CD14-positive monocyte (primary cell): Measurements from ENCODE around the gene TTC23. TPM values are rescaled to one million over a fixed set of nuclear protein-coding genes. Genes with fewer than 3 reads are reported as not detected.

Experiments
- DNase-seq, 3 donors: peaks; one replicate each; pipeline ENCODE4 v3.0.0-alpha.2; 2011 to 2022
- H2AFZ ChIP-seq: 2 replicates; pipeline ENCODE4 v1.6.0; 2012; ENCODE audit warnings: mild to moderate bottlenecking, low read depth, low read length, inconsistent platforms; ENCODE audit not compliant: insufficient read depth, poor library complexity, severe bottlenecking
- H3K27ac ChIP-seq, 2 donors: 1 replicate in 1 of 2; 2 replicates in 1 of 2; pipeline ENCODE4 v1.5.1; 2012 to 2013; ENCODE audit warnings: low read length in 2 of 2, control low read depth in 1 of 2, inconsistent platforms in 1 of 2, low read depth in 1 of 2, mild to moderate bottlenecking in 1 of 2
- H3K27me3 ChIP-seq, 2 donors: one replicate each; pipeline versions ENCODE4 v1.6.0 to v1.6.1; 2011 to 2013; ENCODE audit warnings: low read length in 2 of 2; ENCODE audit not compliant: control insufficient read depth in 2 of 2, insufficient read depth in 2 of 2
- H3K36me3 ChIP-seq, 2 donors: replicated peaks in 1 of 2; 1 replicate in 1 of 2; 2 replicates in 1 of 2; pipeline versions ENCODE4 v1.5.1 to v1.6.1; 2012 to 2013; ENCODE audit warnings: low read length in 2 of 2, control low read depth in 1 of 2, inconsistent platforms in 1 of 2, mild to moderate bottlenecking in 1 of 2; ENCODE audit not compliant: insufficient read depth in 2 of 2, control insufficient read depth in 1 of 2
- H3K4me1 ChIP-seq, 2 donors: 1 replicate in 1 of 2; 2 replicates in 1 of 2; pipeline versions ENCODE4 v1.5.1 to v1.6.1; 2012 to 2013; ENCODE audit warnings: low read length in 2 of 2, control low read depth in 1 of 2, inconsistent platforms in 1 of 2, mild to moderate bottlenecking in 1 of 2, moderate library complexity in 1 of 2; ENCODE audit not compliant: insufficient read depth in 2 of 2, control insufficient read depth in 1 of 2
- H3K4me2 ChIP-seq: replicated peaks from 2 replicates; pipeline ENCODE3; 2012; ENCODE audit warnings: low read length, moderate library complexity, mild to moderate bottlenecking; ENCODE audit not compliant: poor library complexity, severe bottlenecking; ENCODE audit errors: extremely low read depth
- H3K4me3 ChIP-seq, 3 experiments: fragments of 200-600 bp in 1 of 3; sonication (generic) in 1 of 3; replicated peaks in 1 of 3; 1 replicate in 2 of 3; 2 replicates in 1 of 3; pipeline ENCODE4 v1.5.1; 2011 to 2013; ENCODE audit warnings: low read length in 3 of 3, mild to moderate bottlenecking in 3 of 3, control low read depth in 2 of 3, low read depth in 2 of 3, inconsistent platforms in 1 of 3, moderate library complexity in 1 of 3
- H3K79me2 ChIP-seq: 2 replicates; pipeline ENCODE4 v1.6.0; 2012; ENCODE audit warnings: mild to moderate bottlenecking, control low read depth, inconsistent platforms, low read length, moderate library complexity; ENCODE audit not compliant: insufficient read depth
- H3K9ac ChIP-seq: 2 replicates; pipeline ENCODE4 v1.6.0; 2017; ENCODE audit warnings: low read length, mild to moderate bottlenecking; ENCODE audit not compliant: insufficient read depth, poor library complexity, severe bottlenecking
- H3K9me3 ChIP-seq, 2 donors: replicated peaks in 1 of 2; 1 replicate in 1 of 2; 2 replicates in 1 of 2; pipeline versions ENCODE4 v1.5.1 to v1.6.1; 2012 to 2013; ENCODE audit warnings: low read length in 2 of 2, control low read depth in 1 of 2; ENCODE audit not compliant: control insufficient read depth in 1 of 2, insufficient read depth in 1 of 2
- H4K20me1 ChIP-seq: 2 replicates; pipeline ENCODE4 v1.6.0; 2012; ENCODE audit warnings: mild to moderate bottlenecking, low read length, control low read depth, moderate library complexity; ENCODE audit not compliant: insufficient read depth
- H3K27ac Mint-ChIP-seq, 7 donors: one replicate each; pipeline ENCODE4 v1.8.0; 2020; ENCODE audit warnings: mild to moderate bottlenecking in 7 of 7, mixed read lengths in 7 of 7, moderate library complexity in 6 of 7, inconsistent platforms in 2 of 7
- H3K27me3 Mint-ChIP-seq, 3 donors: one replicate each; pipeline ENCODE4 v1.8.0; 2021 to 2022; ENCODE audit warnings: low read depth in 3 of 3, mild to moderate bottlenecking in 3 of 3, mixed read lengths in 3 of 3, moderate library complexity in 3 of 3, inconsistent platforms in 1 of 3
- H3K36me3 Mint-ChIP-seq, 2 donors: one replicate each; pipeline ENCODE4 v1.8.0; 2020; ENCODE audit warnings: mixed read lengths in 2 of 2, inconsistent platforms in 1 of 2, mild to moderate bottlenecking in 1 of 2
- H3K4me1 Mint-ChIP-seq: one replicate; pipeline ENCODE4 v1.8.0; 2020; ENCODE audit warnings: mild to moderate bottlenecking, mixed read lengths
- H3K4me3 Mint-ChIP-seq, 2 donors: one replicate each; pipeline ENCODE4 v1.8.0; 2020; ENCODE audit warnings: mild to moderate bottlenecking in 2 of 2, mixed read lengths in 2 of 2, moderate library complexity in 1 of 2
- H3K9me3 Mint-ChIP-seq, 7 donors: one replicate each; pipeline ENCODE4 v1.8.0; 2020 to 2022; ENCODE audit warnings: mixed read lengths in 7 of 7, mild to moderate bottlenecking in 6 of 7, moderate library complexity in 6 of 7, inconsistent platforms in 2 of 7
- WGBS: methylation state at CpG from one replicate; pipeline ENCODE4 v1.1.5; 2013; ENCODE audit warnings: missing lambda C conversion rate; ENCODE audit not compliant: insufficient coverage; 5-methylcytosine and 5-hydroxymethylcytosine counted together
- intact Hi-C, 2 donors: fragments of 100-400 bp; cut with micrococcal nuclease; formaldehyde crosslinking; loops; one replicate each; pipeline versions ENCODE4 v1.15.0 to v1.15.1; 2023
- polyA plus RNA-seq, 3 donors: library from polyadenylated mRNA; depleted of rRNA in 1 of 3; unstranded in 2 of 3; stranded (reverse) in 1 of 3; fragments of 300-500 nt in 2 of 3; fragments of >200 nt in 1 of 3; fragmentation: Illumina TruSeq in 2 of 3; gene quantifications; 1 replicate in 2 of 3; 2 replicates in 1 of 3; pipeline ENCODE4 v1.2.3, GENCODE V29; 2012 to 2021
- TF ChIP-seq, protein P1 (sequence below): fragments of 200-600 bp; IDR thresholded peaks from one replicate; pipeline ENCODE4 v1.8.0; 2022; ENCODE audit warnings: antibody characterized with exemption, mild to moderate bottlenecking

The TTC23 gene
- polyA plus RNA-seq, 3 donors: 0.51 to 0.55 TPM; not detected in 1

- Mint-ChIP-seq H3K4me1 (peaks cover 2% of the 10 kb centered on the region), H3K36me3 (no peaks in the 10 kb centered on the region)
Measured at GRCh38 chr15:99167640-99168039, 81.7 kb downstream of the TTC23 start.

GRCh38 chr15:99167201-99167600 is 82.2 kb downstream of the TTC23 start:
- no peaks in the 10 kb centered on the region for H4K20me1 ChIP-seq
- H2AFZ ChIP-seq: no peak overlapping the region
- no peak overlapping the region for H3K4me2 ChIP-seq
- H3K4me1 Mint-ChIP-seq: peaks cover 2% of the 10 kb centered on the region
- intact Hi-C loops: no loop called here
- H3K79me2 ChIP-seq: no peaks in the 10 kb centered on the region
- H3K9me3 Mint-ChIP-seq: no peaks in the 10 kb centered on the region
- TF ChIP-seq, protein P1, sequence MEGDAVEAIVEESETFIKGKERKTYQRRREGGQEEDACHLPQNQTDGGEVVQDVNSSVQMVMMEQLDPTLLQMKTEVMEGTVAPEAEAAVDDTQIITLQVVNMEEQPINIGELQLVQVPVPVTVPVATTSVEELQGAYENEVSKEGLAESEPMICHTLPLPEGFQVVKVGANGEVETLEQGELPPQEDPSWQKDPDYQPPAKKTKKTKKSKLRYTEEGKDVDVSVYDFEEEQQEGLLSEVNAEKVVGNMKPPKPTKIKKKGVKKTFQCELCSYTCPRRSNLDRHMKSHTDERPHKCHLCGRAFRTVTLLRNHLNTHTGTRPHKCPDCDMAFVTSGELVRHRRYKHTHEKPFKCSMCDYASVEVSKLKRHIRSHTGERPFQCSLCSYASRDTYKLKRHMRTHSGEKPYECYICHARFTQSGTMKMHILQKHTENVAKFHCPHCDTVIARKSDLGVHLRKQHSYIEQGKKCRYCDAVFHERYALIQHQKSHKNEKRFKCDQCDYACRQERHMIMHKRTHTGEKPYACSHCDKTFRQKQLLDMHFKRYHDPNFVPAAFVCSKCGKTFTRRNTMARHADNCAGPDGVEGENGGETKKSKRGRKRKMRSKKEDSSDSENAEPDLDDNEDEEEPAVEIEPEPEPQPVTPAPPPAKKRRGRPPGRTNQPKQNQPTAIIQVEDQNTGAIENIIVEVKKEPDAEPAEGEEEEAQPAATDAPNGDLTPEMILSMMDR: no peak
- no peaks in the 10 kb centered on the region for H3K36me3 Mint-ChIP-seq
- H3K36me3 ChIP-seq: no peaks in the 10 kb centered on the region
- H3K27ac ChIP-seq: no peak overlapping the region
- peaks cover 0 to 4% (median 3%) of the 10 kb centered on the region in 3 donors for H3K27me3 Mint-ChIP-seq
- no peak overlapping the region for H3K9ac ChIP-seq
- 100% methylated on average over 1 of the region's 5 CpGs for WGBS
- no peak overlapping the region for H3K27ac Mint-ChIP-seq
- H3K4me3 Mint-ChIP-seq: no peak overlapping the region
- H3K9me3 ChIP-seq: no peaks in the 10 kb centered on the region
- no peaks in the 10 kb centered on the region for H3K4me1 ChIP-seq
- H3K27me3 ChIP-seq: no peaks in the 10 kb centered on the region
- no peak for DNase-seq
- no peak overlapping the region for H3K4me3 ChIP-seq

More at GRCh38 chr15:99167640-99168039, 81.7 kb downstream of the TTC23 start:
- 96% methylated on average over 4 of the region's 6 CpGs for WGBS
- Histone ChIP-seq H3K9me3 (no peaks in the 10 kb centered on the region), H3K4me2 (no peak overlapping the region), H3K4me1 (no peaks in the 10 kb centered on the region), H2AFZ (no peak overlapping the region), H3K27me3 (no peaks in the 10 kb centered on the region), H3K4me3 (no peak overlapping the region), H4K20me1 (no peaks in the 10 kb centered on the region), H3K9ac (no peak overlapping the region), H3K36me3 (no peaks in the 10 kb centered on the region), H3K79me2 (no peaks in the 10 kb centered on the region), H3K27ac (no peak overlapping the region)
- no peaks in the 10 kb centered on the region for H3K9me3 Mint-ChIP-seq
- intact Hi-C loops: no loop called here
- H3K27me3 Mint-ChIP-seq: peaks cover 0 to 4% (median 1%) of the 10 kb centered on the region in 3 donors
- no peak for DNase-seq
- H3K4me3 Mint-ChIP-seq: no peak overlapping the region
- TF ChIP-seq, protein P1: no peak
- no peak overlapping the region for H3K27ac Mint-ChIP-seq
